Measurements from ENCODE around the gene STK40. TPM values are rescaled to one million over a fixed set of nuclear protein-coding genes. Genes with fewer than 3 reads are reported as not detected.

Gene STK40
- polyA plus RNA-seq, 2 of the 4 experiments (the other 2 are of a cell fraction), result 6.0 to 8.9 TPM

DNA sequence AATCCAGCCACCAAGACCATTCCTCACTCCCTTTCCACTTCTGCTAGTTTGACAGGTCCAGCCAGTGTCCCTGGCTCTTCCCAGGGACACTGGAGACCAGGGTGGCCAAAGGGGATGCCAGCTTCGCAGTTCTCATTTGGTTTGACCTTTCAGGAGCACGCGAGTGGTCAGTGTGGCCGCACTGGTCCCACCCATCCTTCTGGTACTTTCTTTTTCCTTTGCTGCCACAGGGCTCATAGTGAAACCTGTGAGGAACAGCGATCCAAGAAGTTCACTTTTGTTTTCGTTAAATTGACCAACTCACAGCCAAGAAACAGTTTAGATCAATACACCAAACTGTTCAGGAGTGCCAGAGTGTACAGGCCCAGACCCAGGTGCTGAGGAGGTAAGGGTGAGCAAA is 47.9 kb downstream of the STK40 start:
- FAIRE-seq, result no peak
- Histone ChIP-seq H3K9me3 (no peaks in the 10 kb centered on the region), H3K4me3 (no peak overlapping the region), H3K4me1 (peaks cover under 1% of the 10 kb centered on the region; the same call in 2 of the 3 replicates), H3K4me2 (no peak overlapping the region), H3K27ac (no peak overlapping the region)
- ChIA-PET POLR2A (no interaction called here), CTCF (interaction anchor here (3.5 kb wide), 1 partner anchor 10 kb away, joined by 9 read pairs; no protein-coding TSS in a partner anchor)
- 94% methylated on average over 6 of the region's 6 CpGs for WGBS (ENCODE audit: missing lambda C conversion rate)
- TF ChIP-seq MAZ (IDR thresholded peaks at IDR 0.05; ENCODE audit: borderline replicate concordance, low read depth, low read length) (no peak), HOXB5 (CRISPR knock-in tag; IDR thresholded peaks at IDR 0.05) (no peak), RFX5 (IDR thresholded peaks at IDR 0.05) (no peak), EHMT2 (IDR thresholded peaks at IDR 0.05; ENCODE audit: low read depth) (no peak), SMC3 (IDR thresholded peaks at IDR 0.05) (no peak), GATA3 (IDR thresholded peaks at IDR 0.05; ENCODE audit: borderline replicate concordance) (no peak), HOXB13 (CRISPR knock-in tag; IDR thresholded peaks at IDR 0.05; ENCODE audit: low read depth) (no peak), FOXS1 (CRISPR knock-in tag; IDR thresholded peaks at IDR 0.05) (no peak)
- TF ChIP-seq, protein P1, sequence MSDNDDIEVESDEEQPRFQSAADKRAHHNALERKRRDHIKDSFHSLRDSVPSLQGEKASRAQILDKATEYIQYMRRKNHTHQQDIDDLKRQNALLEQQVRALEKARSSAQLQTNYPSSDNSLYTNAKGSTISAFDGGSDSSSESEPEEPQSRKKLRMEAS (IDR thresholded peaks at IDR 0.05), result no peak
- TF ChIP-seq, protein P2, sequence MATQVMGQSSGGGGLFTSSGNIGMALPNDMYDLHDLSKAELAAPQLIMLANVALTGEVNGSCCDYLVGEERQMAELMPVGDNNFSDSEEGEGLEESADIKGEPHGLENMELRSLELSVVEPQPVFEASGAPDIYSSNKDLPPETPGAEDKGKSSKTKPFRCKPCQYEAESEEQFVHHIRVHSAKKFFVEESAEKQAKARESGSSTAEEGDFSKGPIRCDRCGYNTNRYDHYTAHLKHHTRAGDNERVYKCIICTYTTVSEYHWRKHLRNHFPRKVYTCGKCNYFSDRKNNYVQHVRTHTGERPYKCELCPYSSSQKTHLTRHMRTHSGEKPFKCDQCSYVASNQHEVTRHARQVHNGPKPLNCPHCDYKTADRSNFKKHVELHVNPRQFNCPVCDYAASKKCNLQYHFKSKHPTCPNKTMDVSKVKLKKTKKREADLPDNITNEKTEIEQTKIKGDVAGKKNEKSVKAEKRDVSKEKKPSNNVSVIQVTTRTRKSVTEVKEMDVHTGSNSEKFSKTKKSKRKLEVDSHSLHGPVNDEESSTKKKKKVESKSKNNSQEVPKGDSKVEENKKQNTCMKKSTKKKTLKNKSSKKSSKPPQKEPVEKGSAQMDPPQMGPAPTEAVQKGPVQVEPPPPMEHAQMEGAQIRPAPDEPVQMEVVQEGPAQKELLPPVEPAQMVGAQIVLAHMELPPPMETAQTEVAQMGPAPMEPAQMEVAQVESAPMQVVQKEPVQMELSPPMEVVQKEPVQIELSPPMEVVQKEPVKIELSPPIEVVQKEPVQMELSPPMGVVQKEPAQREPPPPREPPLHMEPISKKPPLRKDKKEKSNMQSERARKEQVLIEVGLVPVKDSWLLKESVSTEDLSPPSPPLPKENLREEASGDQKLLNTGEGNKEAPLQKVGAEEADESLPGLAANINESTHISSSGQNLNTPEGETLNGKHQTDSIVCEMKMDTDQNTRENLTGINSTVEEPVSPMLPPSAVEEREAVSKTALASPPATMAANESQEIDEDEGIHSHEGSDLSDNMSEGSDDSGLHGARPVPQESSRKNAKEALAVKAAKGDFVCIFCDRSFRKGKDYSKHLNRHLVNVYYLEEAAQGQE (IDR thresholded peaks at IDR 0.05), result no peak
- no peak for ATAC-seq
- no peak for DNase-seq (ENCODE audit: low read depth in 1 of 2, low spot score in 1 of 2)

DNA sequence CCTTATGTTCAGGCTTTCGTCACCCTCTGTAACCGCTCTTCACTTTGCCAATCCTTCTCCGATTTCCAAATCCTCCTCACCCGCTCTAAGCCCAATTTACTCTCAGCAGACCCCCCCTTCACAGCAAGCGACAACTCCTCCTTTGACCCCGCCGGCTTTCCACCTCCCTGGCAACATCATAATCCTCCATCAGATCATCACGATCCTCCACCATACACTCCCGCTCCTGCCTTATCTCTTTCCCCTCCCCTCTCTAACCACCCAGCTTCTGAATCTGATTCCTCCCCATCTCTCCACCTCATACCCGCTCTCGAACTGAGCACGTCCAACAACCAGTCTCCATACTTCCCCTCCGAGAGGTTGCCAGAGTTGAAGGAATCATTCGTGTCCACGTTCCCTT is 54.8 kb downstream of the STK40 start:
- FAIRE-seq (no peak), ATAC-seq (no peak), DNase-seq (ENCODE audit: low read depth in 1 of 2, low spot score in 1 of 2) (no peak)
- WGBS (ENCODE audit: missing lambda C conversion rate), result 87% methylated on average over 15 of the region's 15 CpGs
- ChIA-PET CTCF (interaction anchor here (0.5 to 2.5 kb wide), 2 partner anchors 12 to 51 kb away, joined by 4 to 12 read pairs; no protein-coding TSS in a partner anchor), POLR2A (no interaction called here)
- no peak overlapping the region for H3K27ac ChIP-seq
- no peak overlapping the region for H3K4me2 ChIP-seq
- H3K4me3 ChIP-seq, result no peak overlapping the region
- TF ChIP-seq NPAS2 (CRISPR knock-in tag; IDR thresholded peaks at IDR 0.05; ENCODE audit: borderline replicate concordance) (no peak), MAFK (IDR thresholded peaks at IDR 0.05; ENCODE audit: partially characterized antibody) (no peak), EHMT2 (IDR thresholded peaks at IDR 0.05; ENCODE audit: low read depth) (no peak), EHF (CRISPR knock-in tag; IDR thresholded peaks at IDR 0.05) (no peak), ZNF302 (CRISPR knock-in tag; IDR thresholded peaks at IDR 0.05) (no peak), EP300 (IDR thresholded peaks at IDR 0.05) (no peak), HOXA7 (CRISPR knock-in tag; IDR thresholded peaks at IDR 0.05) (no peak), MAZ (IDR thresholded peaks at IDR 0.05; ENCODE audit: borderline replicate concordance, low read depth, low read length) (no peak), SREBF2 (IDR thresholded peaks at IDR 0.05) (no peak), BHLHE40 (IDR thresholded peaks at IDR 0.05; ENCODE audit: low read depth, low read length) (no peak), RCOR1 (IDR thresholded peaks at IDR 0.05; ENCODE audit: low read depth, low read length) (no peak), CHD4 (IDR thresholded peaks at IDR 0.05; ENCODE audit: borderline replicate concordance) (no peak), JUN (IDR thresholded peaks at IDR 0.05) (no peak), NFE2L2 (conservative IDR thresholded peaks at IDR 0.05; ENCODE audit: low read length) (no peak)
- TF ChIP-seq, protein P3, sequence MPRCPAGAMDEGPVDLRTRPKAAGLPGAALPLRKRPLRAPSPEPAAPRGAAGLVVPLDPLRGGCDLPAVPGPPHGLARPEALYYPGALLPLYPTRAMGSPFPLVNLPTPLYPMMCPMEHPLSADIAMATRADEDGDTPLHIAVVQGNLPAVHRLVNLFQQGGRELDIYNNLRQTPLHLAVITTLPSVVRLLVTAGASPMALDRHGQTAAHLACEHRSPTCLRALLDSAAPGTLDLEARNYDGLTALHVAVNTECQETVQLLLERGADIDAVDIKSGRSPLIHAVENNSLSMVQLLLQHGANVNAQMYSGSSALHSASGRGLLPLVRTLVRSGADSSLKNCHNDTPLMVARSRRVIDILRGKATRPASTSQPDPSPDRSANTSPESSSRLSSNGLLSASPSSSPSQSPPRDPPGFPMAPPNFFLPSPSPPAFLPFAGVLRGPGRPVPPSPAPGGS (IDR thresholded peaks at IDR 0.05), result no peak
- TF ChIP-seq, protein P4, sequence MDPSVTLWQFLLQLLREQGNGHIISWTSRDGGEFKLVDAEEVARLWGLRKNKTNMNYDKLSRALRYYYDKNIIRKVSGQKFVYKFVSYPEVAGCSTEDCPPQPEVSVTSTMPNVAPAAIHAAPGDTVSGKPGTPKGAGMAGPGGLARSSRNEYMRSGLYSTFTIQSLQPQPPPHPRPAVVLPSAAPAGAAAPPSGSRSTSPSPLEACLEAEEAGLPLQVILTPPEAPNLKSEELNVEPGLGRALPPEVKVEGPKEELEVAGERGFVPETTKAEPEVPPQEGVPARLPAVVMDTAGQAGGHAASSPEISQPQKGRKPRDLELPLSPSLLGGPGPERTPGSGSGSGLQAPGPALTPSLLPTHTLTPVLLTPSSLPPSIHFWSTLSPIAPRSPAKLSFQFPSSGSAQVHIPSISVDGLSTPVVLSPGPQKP (IDR thresholded peaks at IDR 0.05; ENCODE audit: low read depth, low read length), result no peak
- TF ChIP-seq, protein P1 (IDR thresholded peaks at IDR 0.05), result no peak
- TF ChIP-seq, protein P5, sequence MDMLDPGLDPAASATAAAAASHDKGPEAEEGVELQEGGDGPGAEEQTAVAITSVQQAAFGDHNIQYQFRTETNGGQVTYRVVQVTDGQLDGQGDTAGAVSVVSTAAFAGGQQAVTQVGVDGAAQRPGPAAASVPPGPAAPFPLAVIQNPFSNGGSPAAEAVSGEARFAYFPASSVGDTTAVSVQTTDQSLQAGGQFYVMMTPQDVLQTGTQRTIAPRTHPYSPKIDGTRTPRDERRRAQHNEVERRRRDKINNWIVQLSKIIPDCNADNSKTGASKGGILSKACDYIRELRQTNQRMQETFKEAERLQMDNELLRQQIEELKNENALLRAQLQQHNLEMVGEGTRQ (IDR thresholded peaks at IDR 0.05), result no peak
- no peaks in the 10 kb centered on the region for H3K4me1 ChIP-seq
- H3K9me3 ChIP-seq, result no peaks in the 10 kb centered on the region

Data from A549 (cell line).